ENCODE measurements around the gene C15orf40.
"Not testable (repeated sequence)": the region's sequence is repeated elsewhere in the genome, so short reads cannot be mapped to it uniquely, and the experiment has no call there.

The C15orf40 gene

DNA sequence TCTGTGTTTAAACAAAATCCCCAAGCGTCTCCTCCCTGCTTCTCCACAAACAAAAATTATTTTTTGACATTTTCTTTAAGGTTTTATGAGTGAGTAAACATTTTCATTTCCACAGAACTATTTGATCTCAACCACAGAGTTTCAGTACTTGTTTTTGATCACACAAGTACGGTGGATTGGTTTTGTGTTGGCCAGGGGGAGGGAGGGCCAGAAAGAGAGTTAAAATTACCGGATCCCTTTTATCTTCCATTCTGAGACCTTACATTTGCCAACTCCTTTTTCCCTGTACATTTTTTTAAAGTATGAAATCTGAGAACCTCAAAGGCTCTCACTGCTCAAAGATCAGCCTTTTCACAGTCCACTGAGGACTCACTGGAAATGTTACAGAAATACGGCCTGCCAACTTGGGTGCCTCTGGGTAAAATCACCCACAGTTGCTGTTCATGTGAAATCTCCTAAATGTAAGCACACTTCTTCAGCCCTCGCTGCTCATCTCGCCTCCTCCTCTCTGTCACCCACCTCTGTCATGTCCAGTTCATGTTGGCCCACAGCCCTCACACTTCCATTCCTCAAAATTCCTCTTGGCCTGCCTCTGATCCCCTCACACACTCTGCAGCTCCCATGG, 60.6 kb downstream of the C15orf40 start:
- DNase-seq: no peak

DNA sequence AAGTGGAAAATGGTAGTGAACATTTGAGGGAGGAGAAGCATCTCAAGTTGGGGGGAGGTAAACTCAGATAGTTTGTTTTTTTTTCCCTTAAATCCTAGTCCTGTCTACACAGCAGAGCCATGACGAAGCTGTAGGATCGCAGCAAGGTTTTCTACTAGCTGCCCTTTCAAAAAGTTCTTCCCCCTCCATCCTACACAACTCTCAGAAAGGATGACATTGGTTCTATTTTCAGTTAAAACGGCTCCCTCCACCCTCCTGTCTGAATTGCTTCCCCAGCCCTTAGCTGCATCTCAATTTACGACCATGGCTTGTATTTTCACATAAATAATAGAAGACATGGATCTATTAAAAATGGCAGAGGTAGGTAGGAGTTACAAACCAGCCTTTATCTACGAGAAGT, 61.1 kb downstream of the C15orf40 start:
- DNase-seq: no peak

DNA sequence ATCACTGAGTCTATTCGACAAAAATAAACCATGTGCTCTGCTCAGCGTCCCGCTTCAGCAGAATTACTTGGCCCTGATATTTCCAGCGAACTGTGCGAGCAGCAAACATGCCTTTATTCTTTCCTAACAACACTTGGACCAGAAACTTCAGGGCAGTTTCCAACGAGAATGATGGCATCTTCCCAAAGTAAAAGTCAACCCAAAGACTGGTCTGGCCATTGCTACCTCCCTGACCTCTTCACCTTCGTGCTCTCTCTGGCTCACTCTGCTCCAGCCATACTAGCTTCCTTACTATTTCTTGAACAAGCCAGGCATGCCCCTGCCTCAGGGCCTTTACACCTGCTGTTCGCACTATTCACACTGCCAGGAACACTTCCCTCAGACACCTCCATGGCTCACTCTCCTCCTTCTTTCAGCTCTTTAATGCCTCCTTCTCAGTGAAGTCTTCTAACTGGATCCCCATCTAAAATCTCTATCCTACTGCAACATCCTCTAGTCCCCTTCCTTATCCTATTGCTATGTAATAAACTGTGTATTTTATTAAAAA, 65.2 kb downstream of the C15orf40 start:
- DNase-seq: no peak

DNA sequence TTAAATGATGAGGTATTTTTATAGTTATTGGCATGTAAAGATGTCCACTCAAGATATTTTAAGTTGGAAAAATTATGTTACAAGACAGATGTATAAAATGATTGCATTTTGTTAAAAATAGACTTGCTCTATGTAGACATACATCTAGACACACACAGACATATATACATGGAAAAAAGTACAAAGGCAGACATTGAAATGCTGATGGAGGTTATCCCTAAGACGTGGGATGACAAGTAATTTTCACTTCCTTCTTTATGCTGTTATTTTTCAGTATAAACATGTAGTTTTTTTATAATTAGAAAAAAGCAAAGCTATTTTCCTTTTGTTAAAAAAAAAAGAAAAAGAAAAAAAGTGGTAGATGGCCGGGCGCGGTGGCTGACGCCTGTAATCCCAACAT, 66.1 kb downstream of the C15orf40 start:
- no peak for DNase-seq

- no peak for DNase-seq
Observed at GRCh38 chr15:82944821-82945220, 66.6 kb downstream of the C15orf40 start.

DNA sequence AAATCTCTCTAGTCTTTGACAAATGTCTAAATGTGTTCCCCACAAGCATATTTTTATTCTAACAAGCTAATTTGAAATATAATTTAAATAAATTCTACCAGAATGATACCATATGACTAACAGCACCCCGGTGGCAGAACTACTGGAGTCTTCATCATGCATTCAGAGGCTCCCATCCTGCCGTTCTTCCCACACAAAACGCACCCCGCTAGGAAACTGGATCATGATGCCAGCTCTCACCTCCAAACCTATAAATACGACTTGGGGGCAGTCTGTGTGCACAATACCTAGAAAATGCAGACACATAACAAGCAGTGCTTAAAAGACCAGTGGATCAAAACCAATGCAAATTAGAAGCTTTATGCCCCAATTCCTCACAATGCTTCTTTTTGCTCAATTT, 67.4 kb downstream of the C15orf40 start:
- no peak for DNase-seq

- no peak for DNase-seq
Observed at GRCh38 chr15:82943176-82943575, 68.3 kb downstream of the C15orf40 start.

- DNase-seq: no peak
Observed at GRCh38 chr15:82942691-82943090, 68.7 kb downstream of the C15orf40 start.

DNA sequence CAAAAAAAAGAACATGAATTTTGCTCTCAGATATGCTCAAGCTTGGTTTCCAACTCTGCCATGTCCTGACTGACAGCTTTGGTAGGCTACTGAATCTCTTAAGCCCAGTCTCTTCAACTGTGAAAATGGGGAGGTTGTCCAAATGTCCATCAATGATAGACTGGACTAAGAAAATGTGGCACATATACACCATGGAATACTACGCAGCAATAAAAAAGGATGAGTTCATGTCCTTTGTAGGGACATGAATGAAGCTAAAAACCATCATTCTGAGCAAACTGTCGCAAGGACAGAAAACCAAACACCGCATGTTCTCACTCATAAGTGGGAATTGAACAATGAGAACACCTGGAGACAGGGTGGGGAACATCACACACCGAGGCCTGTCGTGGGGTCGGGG, 71.8 kb downstream of the C15orf40 start:
- not testable (repeated sequence) for DNase-seq

All from NCI-H146 (cell line).